ENCODE data around the gene GSK3A.

GSK3A gene

GRCh38 chr19:42217520-42218437 lies 24.6 kb downstream of the GSK3A start, which contains the start of gene DEDD2:
TSS of gene DEDD2 (minus strand) at chr19:42217677. CDS start at chr19:42217007, 670 bp downstream.
- peak within 1 kb of the TSS; percentile 90 for H3K4me3 ChIP-seq (ENCODE audit: control insufficient read depth, low read depth, low read length)
- peak; percentile 93 for DNase-seq (ENCODE audit: low read depth)
- TF ChIP-seq, protein P1, sequence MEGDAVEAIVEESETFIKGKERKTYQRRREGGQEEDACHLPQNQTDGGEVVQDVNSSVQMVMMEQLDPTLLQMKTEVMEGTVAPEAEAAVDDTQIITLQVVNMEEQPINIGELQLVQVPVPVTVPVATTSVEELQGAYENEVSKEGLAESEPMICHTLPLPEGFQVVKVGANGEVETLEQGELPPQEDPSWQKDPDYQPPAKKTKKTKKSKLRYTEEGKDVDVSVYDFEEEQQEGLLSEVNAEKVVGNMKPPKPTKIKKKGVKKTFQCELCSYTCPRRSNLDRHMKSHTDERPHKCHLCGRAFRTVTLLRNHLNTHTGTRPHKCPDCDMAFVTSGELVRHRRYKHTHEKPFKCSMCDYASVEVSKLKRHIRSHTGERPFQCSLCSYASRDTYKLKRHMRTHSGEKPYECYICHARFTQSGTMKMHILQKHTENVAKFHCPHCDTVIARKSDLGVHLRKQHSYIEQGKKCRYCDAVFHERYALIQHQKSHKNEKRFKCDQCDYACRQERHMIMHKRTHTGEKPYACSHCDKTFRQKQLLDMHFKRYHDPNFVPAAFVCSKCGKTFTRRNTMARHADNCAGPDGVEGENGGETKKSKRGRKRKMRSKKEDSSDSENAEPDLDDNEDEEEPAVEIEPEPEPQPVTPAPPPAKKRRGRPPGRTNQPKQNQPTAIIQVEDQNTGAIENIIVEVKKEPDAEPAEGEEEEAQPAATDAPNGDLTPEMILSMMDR (IDR thresholded peaks at IDR 0.05; ENCODE audit: control insufficient read depth, insufficient read depth, low read depth, low read length, missing control alignments) = no peak

DNA sequence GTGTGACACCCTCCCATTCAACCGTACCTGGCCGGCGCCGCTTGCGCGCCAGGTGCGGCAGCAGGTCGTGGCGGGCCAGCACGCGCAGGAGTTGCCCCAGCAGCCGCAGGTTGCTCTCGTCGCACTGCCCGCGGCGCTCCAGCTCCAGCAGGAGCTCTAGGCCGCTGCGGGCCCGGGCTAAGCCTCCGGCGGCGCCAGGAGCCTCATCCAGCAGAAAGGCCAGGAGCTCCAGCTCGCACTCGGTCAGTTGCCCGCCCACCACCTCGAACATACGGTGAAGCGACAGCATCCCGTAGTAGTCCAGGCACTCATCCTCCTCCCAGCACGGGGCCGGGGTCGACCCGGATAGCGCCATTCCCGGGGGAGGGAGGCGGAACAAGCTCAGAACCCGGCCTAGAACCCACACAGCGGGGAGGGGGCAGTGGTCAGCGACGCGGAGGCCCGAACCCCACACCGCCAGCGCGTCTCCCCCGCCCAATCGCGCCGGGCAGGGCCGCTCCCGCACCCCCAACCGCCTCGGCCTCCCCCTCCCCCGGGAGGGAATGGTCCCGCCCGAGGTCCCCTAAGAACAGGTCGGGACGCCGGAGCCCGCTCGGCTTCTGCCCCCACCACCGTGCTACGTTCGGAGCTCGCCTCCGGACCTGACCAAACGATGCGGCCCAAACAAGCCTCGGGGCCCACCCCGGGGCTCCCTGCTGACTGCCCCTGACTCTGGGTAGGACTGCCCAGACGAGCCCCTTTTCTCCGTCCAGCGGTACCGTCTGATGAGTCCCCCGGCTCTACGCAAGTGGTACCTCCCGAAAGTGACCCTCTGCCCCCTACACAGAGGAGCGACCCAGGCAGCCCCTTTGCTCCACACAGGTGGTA lies 25.5 kb downstream of the GSK3A start:
- TF ChIP-seq, protein P1 (IDR thresholded peaks at IDR 0.05; ENCODE audit: control insufficient read depth, insufficient read depth, low read depth, low read length, missing control alignments) = no peak
- DNase-seq (ENCODE audit: low read depth) = no peak
- H3K4me3 ChIP-seq (ENCODE audit: control insufficient read depth, low read depth, low read length) = peak overlapping the region; percentile 90

- no peak for DNase-seq (ENCODE audit: low read depth)
- H3K4me3 ChIP-seq (ENCODE audit: control insufficient read depth, low read depth, low read length) = no peak overlapping the region
- TF ChIP-seq, protein P1 (IDR thresholded peaks at IDR 0.05; ENCODE audit: control insufficient read depth, insufficient read depth, low read depth, low read length, missing control alignments) = no peak
Measured at GRCh38 chr19:42214810-42215485, 27.5 kb downstream of the GSK3A start.

DNA sequence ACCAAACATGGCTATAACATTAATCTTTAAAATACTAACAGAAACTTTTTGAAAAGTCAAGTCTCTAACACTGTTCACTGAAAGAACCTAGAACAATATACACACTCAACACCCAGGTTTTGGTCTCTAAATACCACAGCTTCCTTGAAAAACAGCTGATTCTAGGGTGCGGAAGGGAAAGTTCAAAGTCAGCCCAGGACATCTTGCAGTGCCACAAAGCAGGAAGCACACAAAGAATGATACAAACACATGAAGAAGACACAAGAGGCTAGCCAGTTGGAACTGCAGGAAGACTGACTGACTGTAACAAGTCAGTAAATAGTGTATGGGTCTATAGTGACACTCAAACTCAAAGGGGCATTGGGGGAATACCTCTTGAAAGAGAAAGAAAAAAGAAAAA lies 29.5 kb downstream of the GSK3A start:
- TF ChIP-seq, protein P1 (IDR thresholded peaks at IDR 0.05; ENCODE audit: control insufficient read depth, insufficient read depth, low read depth, low read length, missing control alignments) = no peak
- no peak for DNase-seq (ENCODE audit: low read depth)
- H3K4me3 ChIP-seq (ENCODE audit: control insufficient read depth, low read depth, low read length) = no peak overlapping the region

DNA sequence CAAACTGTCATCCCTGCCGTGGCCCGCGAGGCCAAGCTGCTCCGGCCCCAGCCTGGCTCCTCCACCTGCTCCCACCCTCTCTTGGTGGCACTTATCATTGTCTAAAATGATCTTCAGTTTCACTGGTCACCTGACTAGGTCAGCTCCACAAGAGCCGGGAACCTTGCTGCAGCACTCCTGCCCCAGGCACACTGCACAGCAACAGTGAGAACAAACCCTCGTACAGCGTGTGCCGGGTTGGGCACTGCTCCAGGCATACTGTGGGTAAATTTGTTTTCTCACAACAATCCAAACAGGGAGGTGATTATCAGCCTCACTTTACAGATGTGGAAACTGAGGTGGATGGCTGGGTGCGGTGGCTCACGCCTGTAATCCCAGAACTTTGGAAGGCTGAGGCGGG lies 33.8 kb downstream of the GSK3A start:
- TF ChIP-seq, protein P1 (IDR thresholded peaks at IDR 0.05; ENCODE audit: control insufficient read depth, insufficient read depth, low read depth, low read length, missing control alignments) = no peak
- H3K4me3 ChIP-seq (ENCODE audit: control insufficient read depth, low read depth, low read length) = no peak overlapping the region
- DNase-seq (ENCODE audit: low read depth) = no peak

DNA sequence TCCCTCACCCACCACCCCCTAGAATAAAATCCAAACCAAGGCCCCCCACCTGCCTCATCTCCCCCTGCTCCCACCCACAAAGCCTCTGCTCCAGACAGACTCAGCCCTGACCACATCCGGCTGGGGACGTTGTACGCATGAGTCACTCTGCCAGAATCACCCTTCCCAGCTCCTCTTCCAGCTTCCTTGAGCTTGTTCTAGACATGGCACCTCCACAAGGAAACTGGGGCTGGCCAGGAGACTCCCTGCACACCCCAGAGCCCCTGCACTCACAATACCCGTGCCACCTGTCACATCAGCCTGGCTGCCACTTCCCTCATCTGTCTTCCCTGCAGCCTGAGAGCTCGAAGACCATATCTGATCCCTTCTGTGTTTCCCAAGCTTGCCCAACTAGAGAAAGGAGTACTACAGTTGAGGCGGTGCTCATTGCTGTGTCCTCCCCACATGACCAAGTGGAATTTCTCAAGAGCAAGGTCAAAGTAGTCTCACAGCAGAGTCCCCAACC lies 34.6 kb downstream of the GSK3A start:
- TF ChIP-seq, protein P1 (IDR thresholded peaks at IDR 0.05; ENCODE audit: control insufficient read depth, insufficient read depth, low read depth, low read length, missing control alignments) = no peak
- no peak overlapping the region for H3K4me3 ChIP-seq (ENCODE audit: control insufficient read depth, low read depth, low read length)
- DNase-seq (ENCODE audit: low read depth) = no peak
